Cortex of kidney (tissue), 1 donor: Measurements from ENCODE around the gene NOD1.
"Not testable (repeated sequence)": the region's sequence is repeated elsewhere in the genome, so short reads cannot be mapped to it uniquely, and the experiment has no call there.

Source experiments
- DNase-seq: peaks from one replicate; lab custom pipeline; 2025; lab: John Stamatoyannopoulos, UW

Gene NOD1

DNA sequence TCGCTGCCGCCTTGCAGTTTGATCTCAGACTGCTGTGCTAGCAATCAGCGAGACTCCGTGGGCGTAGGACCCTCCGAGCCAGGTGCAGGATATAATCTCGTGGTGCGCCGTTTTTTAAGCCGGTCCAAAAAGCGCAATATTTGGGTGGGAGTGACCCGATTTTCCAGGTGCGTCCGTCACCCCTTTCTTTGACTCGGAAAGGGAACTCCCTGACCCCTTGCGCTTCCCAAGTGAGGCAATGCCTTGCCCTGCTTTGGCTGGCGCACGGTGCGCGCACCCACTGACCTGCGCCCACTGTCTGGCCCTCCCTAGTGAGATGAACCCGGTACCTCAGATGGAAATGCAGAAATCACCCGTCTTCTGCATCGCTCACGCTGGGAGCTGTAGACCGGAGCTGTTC is 58.5 kb downstream of the NOD1 start:
- not testable (repeated sequence) for DNase-seq

DNA sequence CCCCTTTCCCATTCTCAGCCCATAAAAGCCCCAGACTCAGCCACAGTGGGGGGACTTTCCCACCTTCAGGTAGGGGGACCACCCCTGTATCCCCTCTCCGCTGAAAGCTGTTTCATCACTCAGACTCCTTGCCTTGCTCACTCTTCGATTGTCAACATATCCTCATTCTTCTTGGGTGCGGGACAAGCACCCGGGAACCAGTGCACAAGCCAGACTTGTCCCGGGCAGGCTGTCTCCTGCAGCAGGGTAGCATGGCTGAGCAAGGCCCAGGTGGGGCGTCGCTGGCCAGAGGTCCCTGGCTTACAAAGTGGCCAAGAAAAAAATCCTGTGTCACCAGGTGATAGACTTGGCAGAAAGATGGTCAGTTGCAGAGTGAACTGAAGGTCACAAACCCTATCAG is 64.7 kb downstream of the NOD1 start:
- DNase-seq, result no peak

DNA sequence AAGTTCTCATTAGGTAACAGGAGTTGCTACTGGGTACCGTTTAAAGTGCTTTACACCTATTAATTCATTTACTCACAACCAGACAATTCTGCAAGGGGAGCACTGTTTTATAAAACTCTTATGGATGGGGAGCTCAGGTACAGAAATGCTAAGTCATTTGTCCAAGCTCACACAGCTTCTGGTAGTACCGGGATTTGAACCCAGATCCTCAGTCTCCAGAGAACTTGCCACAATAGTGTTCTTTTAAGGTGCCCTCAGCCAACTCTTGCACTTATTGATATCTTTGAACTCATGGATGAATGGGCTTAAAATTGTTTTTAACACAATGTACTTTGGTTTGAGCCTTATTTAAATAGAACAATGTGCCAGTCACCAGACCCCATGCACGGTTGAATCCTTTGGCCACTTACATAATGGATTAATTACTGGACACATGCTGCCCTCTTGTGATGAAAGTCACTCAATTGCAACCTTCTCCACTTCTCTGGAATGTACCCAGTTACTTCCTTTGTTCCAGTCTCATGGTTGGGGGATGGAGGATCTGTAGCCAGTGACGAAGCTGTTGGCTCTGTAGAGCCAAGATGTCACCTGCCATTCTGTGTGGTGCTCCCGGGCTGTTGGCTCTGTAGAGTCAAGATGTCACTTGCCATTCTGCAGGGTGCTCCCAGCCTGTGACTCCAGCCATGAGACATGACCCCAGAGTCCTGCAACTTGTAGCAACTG is 65.6 kb downstream of the NOD1 start:
- DNase-seq, result no peak

DNA sequence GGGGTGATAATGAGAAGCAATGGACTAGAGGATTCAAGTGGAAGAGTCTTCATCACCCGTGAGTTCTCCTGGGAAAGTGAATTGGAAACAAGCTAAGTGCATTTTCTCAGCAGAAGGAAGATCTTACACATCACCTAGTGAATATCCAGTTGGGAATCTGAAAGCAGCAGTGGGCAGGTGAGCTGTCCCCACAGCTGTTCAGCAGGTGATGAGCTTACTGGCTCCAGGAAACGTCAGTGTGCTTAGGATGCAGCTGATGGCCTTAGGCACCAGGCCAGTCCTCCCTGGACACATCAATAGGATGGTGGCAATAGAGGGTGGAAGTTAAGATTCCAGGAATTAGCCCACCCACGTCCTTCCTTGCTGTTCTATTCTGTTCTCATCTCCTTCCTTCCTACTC is 66.7 kb downstream of the NOD1 start:
- DNase-seq, result no peak

DNA sequence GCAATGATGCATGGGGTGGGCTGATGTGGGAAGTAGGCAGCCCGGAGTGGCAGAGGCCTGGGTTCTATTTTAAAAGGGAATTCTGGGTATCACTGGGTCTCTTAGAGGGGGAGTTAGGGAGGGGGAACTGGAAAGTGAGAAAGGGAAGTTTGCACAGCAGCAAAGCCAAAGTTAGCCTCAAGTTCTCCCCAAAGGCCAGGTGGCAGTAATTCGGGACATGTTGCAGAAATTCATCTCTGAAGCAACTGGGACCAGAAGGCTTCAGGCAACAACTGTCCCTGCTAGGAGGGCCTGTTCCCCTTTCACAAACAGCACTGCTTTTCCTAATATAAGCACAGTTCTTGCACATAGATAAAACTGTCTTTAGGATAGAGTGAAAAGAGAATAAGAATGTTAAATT is 67.4 kb downstream of the NOD1 start:
- DNase-seq, result no peak

DNA sequence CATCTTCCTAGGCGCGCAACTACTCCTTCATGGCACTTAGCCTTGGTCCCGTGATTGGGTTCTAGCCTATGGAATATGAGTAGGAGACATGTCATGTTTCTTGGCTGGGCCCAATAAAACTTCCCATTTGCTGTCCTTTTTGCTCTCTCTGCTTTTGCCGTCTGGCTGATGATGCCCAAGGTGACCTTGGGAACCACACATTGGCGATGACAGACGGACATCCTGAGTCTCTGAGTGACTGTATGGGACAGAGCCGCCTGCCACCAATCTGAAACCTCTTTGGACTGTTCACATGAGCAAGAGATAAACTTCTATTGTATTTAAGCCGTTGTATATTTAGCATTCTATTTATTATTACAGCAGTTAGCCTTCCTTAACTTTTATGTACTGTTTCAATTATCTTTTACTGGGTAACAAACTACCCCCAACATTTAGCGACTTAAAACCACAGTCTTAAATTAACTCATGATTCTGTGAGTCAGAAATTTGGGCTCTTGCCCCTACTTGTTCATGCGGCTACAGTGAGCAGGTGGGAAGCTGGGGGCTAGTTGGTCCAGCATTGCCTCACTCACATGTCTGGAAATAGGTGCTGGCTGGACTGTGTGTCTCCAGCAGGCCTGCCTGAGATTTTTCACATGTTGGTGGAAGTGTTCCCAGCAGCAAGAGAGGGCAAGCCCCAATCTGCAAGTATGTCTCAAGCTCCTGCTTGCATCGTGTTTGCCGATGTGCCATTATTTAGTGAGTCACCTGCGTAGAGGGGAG is 71.7 kb downstream of the NOD1 start:
- no peak for DNase-seq

DNA sequence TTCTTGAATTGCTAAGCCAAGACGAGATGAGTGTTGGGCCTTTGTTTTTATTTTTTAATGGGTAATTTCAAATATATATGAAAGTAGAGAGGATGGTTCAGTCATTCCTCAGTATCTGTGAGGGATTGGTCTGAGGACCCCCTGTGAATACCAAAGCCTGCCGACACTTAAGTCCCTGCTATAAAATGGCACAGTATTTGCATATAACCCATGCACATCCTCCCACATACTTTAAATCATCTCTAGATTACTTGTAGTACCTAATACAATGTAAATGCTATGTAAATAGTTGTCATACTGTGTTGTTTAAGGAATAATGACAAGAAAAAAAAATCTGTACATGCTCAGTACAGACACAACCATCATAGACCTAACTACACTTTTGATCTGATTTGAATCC is 73.4 kb downstream of the NOD1 start:
- DNase-seq, result no peak

DNA sequence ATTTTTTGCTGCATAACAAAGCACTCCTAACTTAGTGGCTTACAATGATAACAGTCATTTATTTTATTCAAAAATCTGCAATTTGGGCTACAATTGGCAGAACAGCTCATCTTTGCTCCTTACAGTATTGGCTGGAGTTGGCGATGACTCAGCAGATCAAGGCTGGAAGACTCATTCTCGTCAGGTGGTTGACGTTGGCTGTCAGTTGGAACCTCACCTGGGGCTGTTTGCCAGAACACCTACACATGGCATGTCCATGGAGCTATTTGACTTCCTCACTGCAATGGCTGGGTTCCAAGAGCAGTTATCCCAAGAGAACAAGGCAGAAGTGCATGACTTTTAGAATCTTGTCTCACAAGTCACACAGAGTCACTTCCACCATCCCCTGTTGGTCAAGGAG is 75.1 kb downstream of the NOD1 start:
- no peak for DNase-seq

DNA sequence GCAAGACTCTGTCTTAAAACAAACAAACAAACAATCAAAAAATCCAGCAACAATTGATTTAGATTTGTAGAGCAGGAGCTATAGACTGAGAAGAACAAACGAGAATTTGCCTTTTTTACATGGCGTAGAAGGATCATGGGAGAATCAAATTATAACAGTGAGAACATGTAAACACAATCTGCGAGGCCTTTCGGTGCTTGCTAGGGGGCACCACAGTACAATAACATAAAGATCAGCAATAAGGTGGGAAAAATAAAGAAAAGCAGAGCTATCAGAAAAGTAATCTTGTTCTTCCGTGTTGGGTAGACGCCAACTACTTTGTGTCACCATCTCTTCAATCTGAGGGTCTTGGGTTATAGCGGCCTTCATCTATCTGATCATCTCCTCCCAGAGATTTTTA is 82.2 kb downstream of the NOD1 start:
- no peak for DNase-seq

DNA sequence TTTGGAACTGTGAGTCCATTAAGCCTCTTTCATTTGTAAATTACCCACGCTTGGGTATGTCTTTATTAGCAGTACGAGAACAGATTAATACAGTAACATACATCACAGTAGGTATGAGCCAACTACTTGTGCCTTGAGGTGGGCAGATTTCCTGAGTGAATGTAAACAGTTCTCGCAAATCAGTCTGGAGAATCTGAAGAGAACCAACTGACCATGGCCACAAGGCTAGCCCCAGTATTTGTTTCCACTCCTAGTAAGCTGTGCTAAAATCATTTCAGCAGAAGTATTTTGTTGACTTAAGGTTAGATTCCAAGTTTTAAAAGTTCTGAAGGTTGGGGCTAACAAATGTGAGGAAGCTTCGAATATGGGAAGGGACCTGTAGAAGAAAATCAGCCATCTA is 82.9 kb downstream of the NOD1 start:
- no peak for DNase-seq

DNA sequence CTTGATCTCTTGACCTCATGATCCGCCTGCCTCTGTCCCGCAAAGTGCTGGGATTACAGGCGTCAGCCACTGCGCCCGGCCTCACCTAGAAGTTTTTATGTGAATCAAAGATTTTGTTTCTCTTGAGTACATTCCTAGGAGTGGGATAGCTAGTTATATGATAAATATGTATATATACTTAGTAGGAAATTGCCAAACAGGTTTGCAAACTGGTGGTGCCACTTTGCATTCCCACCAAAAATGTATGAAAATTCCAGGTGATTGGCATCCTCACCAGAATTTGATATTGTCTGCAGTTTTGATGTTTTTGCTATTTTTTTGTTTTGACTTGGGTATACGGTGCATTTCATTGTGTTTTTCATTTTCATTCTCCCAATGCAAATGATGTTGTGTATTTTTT is 86.8 kb downstream of the NOD1 start:
- no peak for DNase-seq

DNA sequence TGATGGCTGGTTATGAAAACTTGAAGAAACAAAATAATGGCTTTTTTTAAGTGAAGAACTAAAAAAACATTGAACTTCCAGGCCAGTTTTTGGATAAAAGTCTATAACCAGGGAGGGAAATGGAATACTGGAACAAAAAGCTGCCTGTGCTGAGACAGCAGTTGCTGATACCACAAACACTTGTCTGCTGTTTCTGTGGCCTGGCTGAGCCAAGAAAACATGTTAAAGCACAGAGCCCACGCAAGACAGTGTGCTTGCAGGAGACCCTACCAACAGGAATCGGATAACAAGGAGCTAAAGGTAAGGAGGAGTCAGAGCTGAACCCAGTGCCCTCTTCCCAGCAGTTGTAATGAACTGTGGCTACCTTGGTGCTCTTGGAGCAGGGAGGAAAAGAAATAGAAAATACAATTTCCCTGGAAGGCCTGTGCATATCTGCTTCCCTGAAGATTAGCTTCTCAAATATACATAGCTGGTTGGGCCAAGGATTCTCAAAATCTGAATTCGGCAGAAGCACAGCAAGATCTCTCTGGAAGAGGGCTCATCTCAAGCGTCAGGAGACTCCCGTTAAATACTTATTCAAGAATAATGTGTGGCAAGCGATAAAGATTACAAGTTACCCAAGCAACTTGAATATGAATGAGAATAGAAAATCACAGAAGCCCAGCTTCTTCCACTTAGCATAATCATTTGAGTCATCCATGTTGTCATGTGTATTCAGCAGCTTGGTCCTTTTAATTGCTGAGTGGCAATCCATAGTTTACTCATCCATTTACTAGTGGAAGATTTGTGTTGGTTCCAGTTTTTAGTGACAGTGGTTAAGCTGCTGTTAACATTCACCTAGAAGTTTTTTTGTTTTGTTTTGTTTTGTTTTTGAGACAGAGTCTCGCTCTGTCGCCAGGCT is 87.6 kb downstream of the NOD1 start:
- DNase-seq, result no peak

DNA sequence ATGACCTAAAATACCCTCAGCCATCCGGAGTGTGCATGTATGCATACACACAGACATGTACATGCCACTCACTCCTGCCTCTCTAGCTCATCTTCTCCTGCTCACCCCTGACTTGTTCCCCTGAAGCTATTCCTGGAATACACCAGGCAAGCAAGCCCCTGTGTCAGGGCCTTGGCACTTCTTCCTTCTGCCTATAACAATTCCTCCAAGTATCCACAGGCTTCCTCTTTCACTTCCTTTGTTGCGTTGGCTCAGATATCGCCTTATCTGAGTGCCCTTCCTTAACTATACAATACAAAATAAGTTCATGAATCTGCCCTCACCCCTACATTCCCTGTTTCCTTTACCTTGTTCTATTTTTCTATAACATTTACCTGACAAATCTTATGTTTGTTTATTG is 88.8 kb downstream of the NOD1 start:
- no peak for DNase-seq

DNA sequence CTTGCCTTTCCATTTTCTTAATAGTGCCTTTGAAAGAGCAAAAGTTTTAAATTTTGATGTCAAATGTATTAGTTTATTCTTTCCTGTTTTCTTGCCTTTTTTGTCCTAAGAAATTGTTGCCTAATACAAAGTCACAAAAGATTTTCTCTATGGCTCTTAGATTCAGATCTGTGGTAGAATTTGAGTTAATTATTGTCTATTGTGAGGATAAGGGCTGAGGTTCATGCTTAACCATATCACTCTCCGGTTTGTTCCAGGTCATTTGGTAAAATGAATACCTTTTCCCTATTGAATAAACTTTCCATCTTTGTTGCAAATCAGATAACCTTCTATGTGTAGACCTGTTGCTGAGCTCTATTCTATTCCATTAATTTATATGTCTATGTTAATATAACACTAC is 96.0 kb downstream of the NOD1 start:
- no peak for DNase-seq

DNA sequence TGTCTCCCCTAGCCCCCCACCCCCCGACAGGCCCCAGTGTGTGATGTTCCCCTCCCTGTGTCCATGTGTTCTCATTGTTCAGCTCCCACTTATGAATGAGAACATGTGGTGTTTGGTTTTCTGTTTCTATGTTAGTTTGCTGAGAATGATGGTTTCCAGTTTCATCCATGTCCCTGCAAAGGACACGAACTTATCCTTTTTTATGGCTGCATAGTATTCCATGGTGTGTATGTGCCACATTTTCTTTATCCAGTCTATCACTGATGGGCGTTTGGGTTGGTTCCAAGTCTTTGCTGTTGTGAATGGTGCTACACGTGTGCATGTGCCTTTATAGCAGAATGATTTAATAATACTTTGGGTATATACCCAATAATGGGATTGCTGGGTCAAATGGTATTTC is 97.8 kb downstream of the NOD1 start:
- not testable (repeated sequence) for DNase-seq

DNA sequence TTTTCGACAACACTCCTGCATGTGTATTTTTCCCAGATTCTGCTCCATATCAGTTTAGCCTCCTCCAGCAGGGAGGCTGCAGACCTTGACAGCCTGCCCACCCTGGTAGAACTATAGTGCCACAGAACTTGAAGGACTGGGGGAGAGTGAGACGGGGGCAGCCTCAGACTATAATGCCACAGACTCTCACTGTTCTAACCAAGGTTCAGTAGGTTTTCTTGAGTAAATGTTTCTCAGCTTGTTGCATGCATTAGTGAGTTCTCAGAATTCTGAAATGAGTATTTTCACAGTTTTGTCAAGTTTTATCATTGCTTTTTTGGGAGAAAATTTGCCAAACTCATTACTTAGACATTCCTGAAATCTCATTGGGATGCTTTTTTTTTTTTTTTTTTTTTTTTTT is 98.3 kb downstream of the NOD1 start:
- no peak for DNase-seq

DNA sequence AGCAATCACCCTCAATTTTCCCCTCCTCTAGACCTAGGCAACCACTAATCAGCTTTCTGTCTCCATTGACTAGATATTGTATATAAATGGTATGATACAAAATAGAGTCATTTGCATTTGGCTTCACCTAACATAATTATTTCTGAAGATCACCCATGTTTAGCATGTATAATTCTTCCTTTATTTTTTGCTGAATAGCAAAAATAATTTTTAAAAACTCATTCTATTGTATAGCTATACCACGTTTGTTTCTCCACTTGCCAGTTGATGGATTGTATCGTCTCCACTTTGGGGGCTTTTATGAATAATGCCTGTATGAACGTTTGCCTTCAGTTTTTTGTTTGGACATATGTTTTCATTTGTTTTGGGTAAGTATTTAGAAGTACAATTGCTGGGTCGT is 98.8 kb downstream of the NOD1 start:
- no peak for DNase-seq

DNA sequence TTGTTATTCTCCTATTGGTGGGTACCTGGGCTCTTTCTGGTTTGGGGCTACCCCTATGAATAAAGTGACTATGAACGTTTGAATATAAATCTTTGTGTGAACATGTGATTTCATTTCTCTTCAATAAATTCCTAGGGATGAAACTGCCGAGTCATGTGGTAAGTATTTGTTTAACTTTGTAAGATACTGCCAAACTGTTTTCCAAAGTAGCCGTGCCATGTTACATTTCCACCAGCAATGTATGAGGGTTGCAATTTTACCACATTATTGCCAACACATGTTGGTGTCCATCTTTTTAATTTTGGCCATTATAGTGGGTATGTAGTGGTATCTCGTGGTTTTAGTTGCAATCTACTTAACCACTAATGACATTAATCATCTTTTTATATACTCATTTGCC is 99.5 kb downstream of the NOD1 start:
- no peak for DNase-seq

DNA sequence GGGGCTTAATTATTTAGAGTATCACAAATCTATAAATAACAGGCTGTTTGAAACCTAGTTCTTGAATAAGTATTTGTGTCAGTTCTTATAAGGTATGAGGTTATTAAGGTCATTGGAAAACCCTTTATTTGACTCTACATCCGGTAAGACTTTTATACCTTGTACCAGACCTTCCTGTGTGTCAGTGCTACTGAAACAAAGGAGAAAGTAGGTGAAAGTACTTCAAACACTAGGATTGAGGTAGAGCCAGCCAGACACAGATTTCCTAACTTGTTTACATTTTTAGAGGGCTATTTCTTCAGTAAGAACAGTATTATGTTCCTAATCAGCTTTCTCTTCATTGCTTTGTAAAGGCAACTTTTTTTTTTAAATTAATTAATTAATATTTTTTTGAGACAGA is 100.3 kb downstream of the NOD1 start:
- DNase-seq, result no peak
